HEK293 (cell line): ENCODE results near the gene PCDH15.

Experiments used
- CTCF ChIA-PET: fragments of 350-600 bp; formaldehyde crosslinking; extraction: SDS; loops from one replicate; lab custom pipeline; 2021; ENCODE audit warnings: antibody characterized with exemption; lab: Yijun Ruan, JAX
- POLR2A ChIA-PET: fragments of 300-600 bp; formaldehyde crosslinking; extraction: SDS; loops from one replicate; lab custom pipeline; 2020; ENCODE audit warnings: antibody characterized with exemption, inconsistent platforms; lab: Yijun Ruan, JAX
- H3K27ac ChIP-seq: fragments of 200-500 bp; sonication (Bioruptor generic); 2 replicates; pipeline ENCODE4 v1.5.1; 2014; ENCODE audit warnings: low read depth, low read length, control low read depth, inconsistent platforms; ENCODE audit errors: extremely low read depth
- H3K36me3 ChIP-seq, 2 experiments: fragments of 200-500 bp in 1 of 2; sonication (Bioruptor generic) in 1 of 2; 1 replicate in 1 of 2; 2 replicates in 1 of 2; pipeline ENCODE4 v1.5.1; 2014 to 2017; ENCODE audit warnings: inconsistent platforms in 2 of 2, low read length in 2 of 2; ENCODE audit not compliant: control insufficient read depth in 2 of 2, insufficient read depth in 1 of 2
- H3K4me1 ChIP-seq: fragments of 200-500 bp; sonication (Bioruptor generic); 2 replicates; pipeline ENCODE4 v1.5.1; 2014; ENCODE audit warnings: mild to moderate bottlenecking, low read length, inconsistent platforms; ENCODE audit not compliant: control insufficient read depth, insufficient read depth
- H3K4me3 ChIP-seq: 2 replicates; pipeline ENCODE4 v1.5.1; 2011; ENCODE audit warnings: low read depth, mild to moderate bottlenecking, control low read depth, low read length, moderate library complexity
- H3K9me3 ChIP-seq: fragments of 200-500 bp; sonication (Bioruptor generic); 2 replicates; pipeline ENCODE4 v1.5.1; 2014; ENCODE audit warnings: low read depth, low read length, inconsistent platforms; ENCODE audit not compliant: control insufficient read depth, insufficient read depth
- BCL11A ChIP-seq: fragments of 450-650 bp; formaldehyde crosslinking; IDR thresholded peaks from 2 replicates; pipeline ENCODE4 v1.5.1; 2016; ENCODE audit warnings: low read depth, missing biosample characterization, missing genetic modification characterization
- BCL11B ChIP-seq: fragments of 450-650 bp; formaldehyde crosslinking; IDR thresholded peaks from 2 replicates; pipeline ENCODE4 v1.5.1; 2016; ENCODE audit warnings: low read depth, missing biosample characterization, missing genetic modification characterization
- GLI2 ChIP-seq: fragments of 450-650 bp; formaldehyde crosslinking; IDR thresholded peaks from 2 replicates; pipeline ENCODE4; 2017; ENCODE audit warnings: missing biosample characterization, missing genetic modification characterization, low read depth, borderline replicate concordance
- GLIS1 ChIP-seq: fragments of 450-650 bp; formaldehyde crosslinking; IDR thresholded peaks from 2 replicates; pipeline ENCODE4 v1.5.1; 2016; ENCODE audit warnings: missing biosample characterization, missing genetic modification characterization
- SCRT1 ChIP-seq: fragments of 450-650 bp; formaldehyde crosslinking; IDR thresholded peaks from 2 replicates; pipeline ENCODE4 v1.5.1; 2016; ENCODE audit warnings: missing biosample characterization, missing genetic modification characterization, borderline replicate concordance
- WT1 ChIP-seq: fragments of 450-650 bp; formaldehyde crosslinking; IDR thresholded peaks from 2 replicates; pipeline ENCODE4 v1.5.1; 2016; ENCODE audit warnings: missing biosample characterization, missing genetic modification characterization
- ZBTB10 ChIP-seq: fragments of 450-650 bp; formaldehyde crosslinking; IDR thresholded peaks from 2 replicates; pipeline ENCODE4 v1.5.1; 2016; ENCODE audit warnings: missing biosample characterization, missing genetic modification characterization
- ZBTB17 ChIP-seq: fragments of 450-650 bp; formaldehyde crosslinking; IDR thresholded peaks from 2 replicates; pipeline ENCODE4 v1.5.1; 2016; ENCODE audit warnings: missing biosample characterization, missing genetic modification characterization
- ZBTB8A ChIP-seq: fragments of 450-650 bp; formaldehyde crosslinking; IDR thresholded peaks from 2 replicates; pipeline ENCODE4 v1.5.1; 2016; ENCODE audit warnings: missing biosample characterization, missing genetic modification characterization
- ZEB2 ChIP-seq: fragments of 450-650 bp; formaldehyde crosslinking; IDR thresholded peaks from 2 replicates; pipeline ENCODE4 v1.5.1; 2016; ENCODE audit warnings: missing biosample characterization, missing genetic modification characterization
- ZNF292 ChIP-seq: fragments of 450-650 bp; formaldehyde crosslinking; IDR thresholded peaks from 2 replicates; pipeline ENCODE4 v1.5.1; 2016; ENCODE audit warnings: low read depth, missing biosample characterization, missing genetic modification characterization, borderline replicate concordance
- ZNF394 ChIP-seq: fragments of 450-650 bp; formaldehyde crosslinking; IDR thresholded peaks from 2 replicates; pipeline ENCODE4 v1.5.1; 2016; ENCODE audit warnings: missing biosample characterization, missing genetic modification characterization, mild to moderate bottlenecking, moderate library complexity, borderline replicate concordance
- ZNF513 ChIP-seq: fragments of 450-650 bp; IDR thresholded peaks from 2 replicates; pipeline ENCODE4 v1.5.1; 2018; ENCODE audit warnings: missing biosample characterization, missing genetic modification characterization
- ZNF521 ChIP-seq: fragments of 450-650 bp; formaldehyde crosslinking; IDR thresholded peaks from 2 replicates; pipeline ENCODE4 v1.5.1; 2017; ENCODE audit warnings: missing biosample characterization, mild to moderate bottlenecking, missing genetic modification characterization
- ZNF560 ChIP-seq: fragments of 450-650 bp; formaldehyde crosslinking; IDR thresholded peaks from 2 replicates; pipeline ENCODE4 v1.5.1; 2017; ENCODE audit warnings: missing biosample characterization, missing genetic modification characterization, borderline replicate concordance
- ZNF621 ChIP-seq: fragments of 450-650 bp; formaldehyde crosslinking; IDR thresholded peaks from 2 replicates; pipeline ENCODE4 v1.5.1; 2017; ENCODE audit warnings: missing biosample characterization, missing genetic modification characterization
- ZNF623 ChIP-seq: fragments of 450-650 bp; formaldehyde crosslinking; IDR thresholded peaks from 2 replicates; pipeline ENCODE4 v1.5.1; 2016; ENCODE audit warnings: missing biosample characterization, missing genetic modification characterization
- ZNF626 ChIP-seq: fragments of 450-650 bp; sonication (Bioruptor Pico); formaldehyde crosslinking; IDR thresholded peaks from 2 replicates; pipeline ENCODE4 v1.5.1; 2018; ENCODE audit warnings: missing biosample characterization, missing genetic modification characterization, inconsistent platforms
- ZNF629 ChIP-seq: fragments of 450-650 bp; formaldehyde crosslinking; IDR thresholded peaks from 2 replicates; pipeline ENCODE4 v1.5.1; 2017; ENCODE audit warnings: missing biosample characterization, missing genetic modification characterization
- ZNF660 ChIP-seq: fragments of 450-650 bp; IDR thresholded peaks from 2 replicates; pipeline ENCODE4 v1.5.1; 2018; ENCODE audit warnings: missing biosample characterization, mild to moderate bottlenecking, missing genetic modification characterization
- ZNF837 ChIP-seq: fragments of 450-650 bp; formaldehyde crosslinking; IDR thresholded peaks from 2 replicates; pipeline ENCODE4 v1.5.1; 2016; ENCODE audit warnings: missing biosample characterization, missing genetic modification characterization
- TF ChIP-seq, protein P1 (sequence below): fragments of 450-650 bp; formaldehyde crosslinking; IDR thresholded peaks from 2 replicates; pipeline ENCODE4 v1.5.1; 2016; ENCODE audit warnings: missing biosample characterization, missing genetic modification characterization
- TF ChIP-seq, protein P2 (sequence below): fragments of 450-650 bp; formaldehyde crosslinking; conservative IDR thresholded peaks from 2 replicates; pipeline ENCODE4 v1.5.1; 2016; ENCODE audit warnings: low read depth, missing biosample characterization, missing genetic modification characterization
- TF ChIP-seq, protein P3 (sequence below): fragments of 450-650 bp; formaldehyde crosslinking; IDR thresholded peaks from 2 replicates; pipeline ENCODE4 v1.5.1; 2016; ENCODE audit warnings: missing biosample characterization, missing genetic modification characterization

Gene PCDH15

GRCh38 chr10:53983431-53983830, 817.6 kb downstream of the PCDH15 start:
- TF ChIP-seq ZNF521 (tag by site-specific recombination) (no peak), ZBTB8A (tag by site-specific recombination) (no peak), ZNF626 (tag by site-specific recombination) (no peak), ZNF837 (no peak), ZNF394 (no peak), GLI2 (no peak), ZBTB10 (no peak), ZBTB17 (no peak)
- TF ChIP-seq, protein P1, sequence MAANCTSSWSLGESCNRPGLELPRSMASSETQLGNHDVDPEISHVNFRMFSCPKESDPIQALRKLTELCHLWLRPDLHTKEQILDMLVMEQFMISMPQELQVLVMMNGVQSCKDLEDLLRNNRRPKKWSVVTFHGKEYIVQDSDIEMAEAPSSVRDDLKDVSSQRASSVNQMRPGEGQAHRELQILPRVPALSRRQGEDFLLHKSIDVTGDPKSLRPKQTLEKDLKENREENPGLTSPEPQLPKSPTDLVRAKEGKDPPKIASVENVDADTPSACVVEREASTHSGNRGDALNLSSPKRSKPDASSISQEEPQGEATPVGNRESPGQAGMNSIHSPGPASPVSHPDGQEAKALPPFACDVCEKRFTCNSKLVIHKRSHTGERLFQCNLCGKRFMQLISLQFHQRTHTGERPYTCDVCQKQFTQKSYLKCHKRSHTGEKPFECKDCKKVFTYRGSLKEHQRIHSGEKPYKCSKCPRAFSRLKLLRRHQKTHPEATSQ, result no peak
- Histone ChIP-seq H3K36me3 (no peaks in the 10 kb centered on the region), H3K4me1 (no peaks in the 10 kb centered on the region), H3K27ac (no peak overlapping the region), H3K9me3 (no peaks in the 10 kb centered on the region), H3K4me3 (no peak overlapping the region)
- ChIA-PET POLR2A (no interaction called here), CTCF (no interaction called here)

GRCh38 chr10:53980210-53980609, 820.8 kb downstream of the PCDH15 start:
- H3K9me3 ChIP-seq, result no peaks in the 10 kb centered on the region
- no peaks in the 10 kb centered on the region for H3K4me1 ChIP-seq
- ChIA-PET CTCF (interaction anchor here (0.6 kb wide), 1 partner anchor 339 kb away, joined by 4 read pairs; no protein-coding TSS in a partner anchor), POLR2A (no interaction called here)
- no peak overlapping the region for H3K4me3 ChIP-seq
- no peak overlapping the region for H3K27ac ChIP-seq
- H3K36me3 ChIP-seq, result no peaks in the 10 kb centered on the region
- TF ChIP-seq GLIS1 (tag by site-specific recombination), result no peak
- TF ChIP-seq ZNF660, result no peak
- TF ChIP-seq, protein P2, sequence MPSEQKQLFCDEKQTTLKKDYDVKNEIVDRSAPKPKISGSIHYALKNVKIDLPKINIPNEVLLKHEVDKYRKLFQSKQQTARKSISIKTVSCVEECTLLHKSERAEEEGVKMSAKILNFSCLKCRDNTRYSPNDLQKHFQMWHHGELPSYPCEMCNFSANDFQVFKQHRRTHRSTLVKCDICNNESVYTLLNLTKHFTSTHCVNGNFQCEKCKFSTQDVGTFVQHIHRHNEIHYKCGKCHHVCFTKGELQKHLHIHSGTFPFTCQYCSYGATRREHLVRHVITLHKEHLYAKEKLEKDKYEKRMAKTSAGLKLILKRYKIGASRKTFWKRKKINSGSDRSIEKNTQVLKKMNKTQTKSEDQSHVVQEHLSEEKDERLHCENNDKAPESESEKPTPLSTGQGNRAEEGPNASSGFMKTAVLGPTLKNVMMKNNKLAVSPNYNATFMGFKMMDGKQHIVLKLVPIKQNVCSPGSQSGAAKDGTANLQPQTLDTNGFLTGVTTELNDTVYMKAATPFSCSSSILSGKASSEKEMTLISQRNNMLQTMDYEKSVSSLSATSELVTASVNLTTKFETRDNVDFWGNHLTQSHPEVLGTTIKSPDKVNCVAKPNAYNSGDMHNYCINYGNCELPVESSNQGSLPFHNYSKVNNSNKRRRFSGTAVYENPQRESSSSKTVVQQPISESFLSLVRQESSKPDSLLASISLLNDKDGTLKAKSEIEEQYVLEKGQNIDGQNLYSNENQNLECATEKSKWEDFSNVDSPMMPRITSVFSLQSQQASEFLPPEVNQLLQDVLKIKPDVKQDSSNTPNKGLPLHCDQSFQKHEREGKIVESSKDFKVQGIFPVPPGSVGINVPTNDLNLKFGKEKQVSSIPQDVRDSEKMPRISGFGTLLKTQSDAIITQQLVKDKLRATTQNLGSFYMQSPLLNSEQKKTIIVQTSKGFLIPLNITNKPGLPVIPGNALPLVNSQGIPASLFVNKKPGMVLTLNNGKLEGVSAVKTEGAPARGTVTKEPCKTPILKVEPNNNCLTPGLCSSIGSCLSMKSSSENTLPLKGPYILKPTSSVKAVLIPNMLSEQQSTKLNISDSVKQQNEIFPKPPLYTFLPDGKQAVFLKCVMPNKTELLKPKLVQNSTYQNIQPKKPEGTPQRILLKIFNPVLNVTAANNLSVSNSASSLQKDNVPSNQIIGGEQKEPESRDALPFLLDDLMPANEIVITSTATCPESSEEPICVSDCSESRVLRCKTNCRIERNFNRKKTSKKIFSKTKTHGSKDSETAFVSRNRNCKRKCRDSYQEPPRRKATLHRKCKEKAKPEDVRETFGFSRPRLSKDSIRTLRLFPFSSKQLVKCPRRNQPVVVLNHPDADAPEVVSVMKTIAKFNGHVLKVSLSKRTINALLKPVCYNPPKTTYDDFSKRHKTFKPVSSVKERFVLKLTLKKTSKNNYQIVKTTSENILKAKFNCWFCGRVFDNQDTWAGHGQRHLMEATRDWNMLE (tag by site-specific recombination), result no peak
- no peak for TF ChIP-seq ZNF623 (tag by site-specific recombination)
- TF ChIP-seq BCL11B (tag by site-specific recombination), result no peak
- no peak for TF ChIP-seq ZNF292 (tag by site-specific recombination)
- TF ChIP-seq ZEB2, result no peak
- TF ChIP-seq SCRT1, result no peak
- TF ChIP-seq ZNF629 (tag by site-specific recombination), result no peak
- TF ChIP-seq, protein P3, sequence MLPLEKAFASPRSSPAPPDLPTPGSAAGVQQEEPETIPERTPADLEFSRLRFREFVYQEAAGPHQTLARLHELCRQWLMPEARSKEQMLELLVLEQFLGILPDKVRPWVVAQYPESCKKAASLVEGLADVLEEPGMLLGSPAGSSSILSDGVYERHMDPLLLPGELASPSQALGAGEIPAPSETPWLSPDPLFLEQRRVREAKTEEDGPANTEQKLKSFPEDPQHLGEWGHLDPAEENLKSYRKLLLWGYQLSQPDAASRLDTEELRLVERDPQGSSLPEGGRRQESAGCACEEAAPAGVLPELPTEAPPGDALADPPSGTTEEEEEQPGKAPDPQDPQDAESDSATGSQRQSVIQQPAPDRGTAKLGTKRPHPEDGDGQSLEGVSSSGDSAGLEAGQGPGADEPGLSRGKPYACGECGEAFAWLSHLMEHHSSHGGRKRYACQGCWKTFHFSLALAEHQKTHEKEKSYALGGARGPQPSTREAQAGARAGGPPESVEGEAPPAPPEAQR (tag by site-specific recombination), result no peak
- no peak for TF ChIP-seq ZNF621 (tag by site-specific recombination)
- TF ChIP-seq ZNF513 (tag by site-specific recombination), result no peak
- TF ChIP-seq WT1 (tag by site-specific recombination), result no peak
- TF ChIP-seq ZNF560 (tag by site-specific recombination), result no peak
- TF ChIP-seq BCL11A, result no peak
